Stomach (tissue), 9 donors: ENCODE results near the gene ANKRD33B. TPM values are rescaled to one million over a fixed set of nuclear protein-coding genes. Genes with fewer than 3 reads are reported as not detected.

ENCODE experiments used
- DNase-seq, 2 donors: peaks; one replicate each; pipeline versions ENCODE4 v3.0.0 to v3.0.0-alpha.2; 2013 to 2019
- H3K27ac ChIP-seq, 5 donors: fragments of 200-600 bp in 4 of 5; sonication (generic) in 4 of 5; one replicate each; pipeline ENCODE4 v1.5.1; 2013 to 2019; ENCODE audit warnings: mild to moderate bottlenecking in 1 of 5, moderate library complexity in 1 of 5
- H3K27me3 ChIP-seq, 3 donors: fragments of 200-600 bp; sonication (generic); one replicate each; pipeline ENCODE4 v1.5.1; 2017 to 2019; ENCODE audit warnings: mixed run types in 1 of 3
- H3K36me3 ChIP-seq, 4 donors: fragments of 200-600 bp; sonication (generic); 1 replicate in 3 of 4; 2 replicates in 1 of 4; pipeline ENCODE4 v1.5.1; 2016 to 2019
- H3K4me1 ChIP-seq, 4 donors: fragments of 200-600 bp; sonication (generic); one replicate each; pipeline ENCODE4 v1.5.1; 2016 to 2019
- H3K4me3 ChIP-seq, 4 donors: fragments of 200-600 bp; sonication (generic) in 3 of 4; one replicate each; pipeline ENCODE4 v1.5.1; 2016 to 2019; ENCODE audit warnings: mild to moderate bottlenecking in 1 of 4
- H3K9me3 ChIP-seq, 4 donors: fragments of 200-600 bp; sonication (generic); one replicate each; pipeline ENCODE4 v1.5.1; 2016 to 2019
- CTCF ChIP-seq, 7 experiments: fragments of 450-650 bp in 4 of 7; fragments of 200-600 bp in 3 of 7; sonication (generic) in 3 of 7; IDR thresholded peaks; one replicate each; pipeline ENCODE4 v1.5.1; 2016 to 2019; ENCODE audit warnings: antibody characterized with exemption in 7 of 7, control low read depth in 2 of 7, mild to moderate bottlenecking in 1 of 7
- EP300 ChIP-seq: sonication (generic); formaldehyde crosslinking; IDR thresholded peaks from one replicate; pipeline ENCODE4 v1.6.1; 2017; ENCODE audit warnings: antibody characterized with exemption
- POLR2A ChIP-seq, 4 donors: fragments of 450-650 bp; IDR thresholded peaks; one replicate each; pipeline ENCODE4 v1.6.1; 2016; ENCODE audit warnings: antibody characterized with exemption in 4 of 4, control low read depth in 2 of 4, mild to moderate bottlenecking in 1 of 4, moderate library complexity in 1 of 4
- POLR2AphosphoS5 ChIP-seq, 3 donors: sonication (generic); formaldehyde crosslinking; IDR thresholded peaks; one replicate each; pipeline ENCODE4 v1.6.1; 2016; ENCODE audit warnings: antibody characterized with exemption in 3 of 3
- WGBS, 5 donors: extraction: QIAGEN DNeasy Blood & Tissue Kit in 3 of 5; methylation state at CpG; one replicate each; pipeline versions ENCODE4 v1.1.5 to v1.1.7; 2013 to 2018; 5-methylcytosine and 5-hydroxymethylcytosine counted together
- intact Hi-C: fragments of 100-400 bp; cut with DNase I; formaldehyde crosslinking; loops from one replicate; pipeline ENCODE4 v1.15.1; 2023; ENCODE audit warnings: low total_unique reads
- polyA plus RNA-seq, 3 donors: library from polyadenylated mRNA; stranded (reverse); fragments of 200-250 nt; gene quantifications; one replicate each; pipeline ENCODE4 v1.2.3, GENCODE V29; 2013
- total RNA-seq, 5 donors: library from RNA; depleted of rRNA; stranded (reverse); fragments of >200 nt; gene quantifications; one replicate each; pipeline versions ENCODE4 v1.1.0 to v1.2.3, GENCODE V29; 2014 to 2016
- donor health status: healthy with polysubstance abuse.
- donor health status: Bipolar disorder and iron deficiency.
- donor health status: healthy.

Gene ANKRD33B
- total and polyA plus RNA-seq, 8 donors, result 0.45 to 6.4 (median 1.8) TPM

DNA sequence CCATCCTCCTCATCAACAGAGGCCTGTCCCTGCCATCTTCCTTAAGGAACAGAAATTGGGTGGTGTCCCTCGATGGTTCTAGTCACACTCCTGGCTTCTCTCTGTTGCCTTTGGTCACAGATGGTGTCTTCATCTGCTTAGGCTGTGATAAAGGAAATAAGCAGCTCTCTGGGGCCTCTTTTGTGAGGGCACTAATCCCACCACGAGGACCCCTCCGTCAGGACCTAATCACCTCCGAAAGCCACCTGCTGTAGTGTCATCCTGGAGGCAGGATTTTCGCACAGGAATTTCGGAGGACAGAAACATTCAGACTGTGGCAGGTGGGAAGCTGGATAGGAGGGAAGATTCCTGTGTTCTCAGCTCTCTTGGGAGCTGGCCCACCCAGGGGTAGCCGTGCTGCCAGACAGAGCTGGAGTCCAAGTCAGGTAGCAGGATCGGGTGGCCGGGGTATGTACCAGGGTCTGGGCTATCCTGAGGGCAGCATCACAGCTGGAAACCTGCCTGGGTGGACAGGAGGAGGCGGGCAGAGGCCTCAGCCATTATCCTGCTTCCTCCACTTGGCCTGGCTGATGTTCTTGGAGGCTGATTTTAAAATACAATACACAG is 59.5 kb downstream of the ANKRD33B start:
- Histone ChIP-seq H3K36me3 (no peaks in the 10 kb centered on the region), H3K27me3 (no peaks in the 10 kb centered on the region), H3K4me3 (no peak overlapping the region), H3K9me3 (peaks cover 0 to 8% (median 0%) of the 10 kb centered on the region in 4 donors), H3K4me1 (peaks cover 9 to 30% (median 20%) of the 10 kb centered on the region in 4 donors), H3K27ac (no peak overlapping the region)
- WGBS, 5 donors, result 85 to 92% (median 90%) methylated on average over 10 of the region's 10 CpGs
- DNase-seq, result no peak
- TF ChIP-seq CTCF (IDR thresholded peaks at IDR 0.05) (no peak), POLR2AphosphoS5 (IDR thresholded peaks at IDR 0.05) (no peak), EP300 (no peak)
- intact Hi-C loops, result no loop called here

DNA sequence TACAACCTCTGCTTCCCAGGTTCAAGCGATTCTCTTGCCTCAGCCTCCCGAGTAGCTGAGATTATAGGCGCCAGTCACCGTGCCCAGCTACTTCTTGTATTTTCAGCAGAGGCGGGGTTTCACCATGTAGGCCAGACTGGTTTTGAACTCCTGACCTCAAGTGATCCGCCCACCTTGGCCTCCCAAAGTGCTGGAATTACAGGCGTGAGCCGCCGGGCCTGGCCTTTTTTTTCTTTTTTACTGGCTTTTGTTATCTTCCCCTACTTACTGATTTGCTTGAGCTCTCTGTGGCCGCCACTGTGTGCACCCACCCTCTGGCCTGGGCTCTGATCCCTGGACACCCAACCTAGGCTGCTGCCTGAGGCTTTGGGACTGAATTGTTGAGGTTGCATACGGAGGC is 60.3 kb downstream of the ANKRD33B start:
- intact Hi-C loops, result no loop called here
- H3K27ac ChIP-seq, result no peak overlapping the region

GRCh38 chr5:10624679-10625078 is 60.8 kb downstream of the ANKRD33B start:
- H3K4me1 ChIP-seq, result peaks cover 9 to 30% (median 20%) of the 10 kb centered on the region in 4 donors
- H3K4me3 ChIP-seq, result no peak overlapping the region
- DNase-seq, result no peak
- H3K36me3 ChIP-seq, result no peaks in the 10 kb centered on the region
- H3K27ac ChIP-seq, result no peak overlapping the region
- H3K9me3 ChIP-seq, result peaks cover 0 to 8% (median 0%) of the 10 kb centered on the region in 4 donors
- H3K27me3 ChIP-seq, result no peaks in the 10 kb centered on the region
- TF ChIP-seq POLR2A (IDR thresholded peaks at IDR 0.05), result no peak
- no peak for TF ChIP-seq POLR2AphosphoS5 (IDR thresholded peaks at IDR 0.05)
- TF ChIP-seq CTCF (IDR thresholded peaks at IDR 0.05), result no peak
- TF ChIP-seq EP300, result no peak
- WGBS, 5 donors, result 75 to 89% (median 86%) methylated on average over 6 of the region's 6 CpGs
- intact Hi-C loops, result loop anchor here (5.0 kb wide), 1 partner anchor 177 kb away; no protein-coding TSS in a partner anchor

More for the DNA sequence above, 60.3 kb downstream of the ANKRD33B start:
- 72 to 90% (median 86%) methylated on average over 11 of the region's 11 CpGs for WGBS, 5 donors
- H3K9me3 ChIP-seq, result peaks cover 0 to 8% (median 0%) of the 10 kb centered on the region in 4 donors
- TF ChIP-seq CTCF (IDR thresholded peaks at IDR 0.05) (no peak), POLR2A (IDR thresholded peaks at IDR 0.05) (no peak), POLR2AphosphoS5 (IDR thresholded peaks at IDR 0.05) (no peak), EP300 (no peak)
- peaks cover 9 to 30% (median 20%) of the 10 kb centered on the region in 4 donors for H3K4me1 ChIP-seq
- H3K36me3 ChIP-seq, result no peaks in the 10 kb centered on the region
- H3K4me3 ChIP-seq, result no peak overlapping the region
- H3K27me3 ChIP-seq, result no peaks in the 10 kb centered on the region
- no peak for DNase-seq

- no peak for TF ChIP-seq EP300
- no peak for TF ChIP-seq POLR2A (IDR thresholded peaks at IDR 0.05)
- no peak for TF ChIP-seq POLR2AphosphoS5 (IDR thresholded peaks at IDR 0.05)
- no peak for TF ChIP-seq CTCF (IDR thresholded peaks at IDR 0.05)
- no peak for DNase-seq
- H3K36me3 ChIP-seq, result no peaks in the 10 kb centered on the region
- H3K27ac ChIP-seq, result peak overlapping the region in 3 of 5 donors; percentile 20 to 81 (median 78)
- peaks cover 0 to 6% (median 0%) of the 10 kb centered on the region in 4 donors for H3K9me3 ChIP-seq
- peaks cover 9 to 30% (median 20%) of the 10 kb centered on the region in 4 donors for H3K4me1 ChIP-seq
- intact Hi-C loops, result loop anchor here (5.0 kb wide), 1 partner anchor 179 kb away; no protein-coding TSS in a partner anchor
- WGBS, 5 donors, result 90 to 95% (median 92%) methylated on average over 11 to 15 of the region's 15 CpGs
- no peaks in the 10 kb centered on the region for H3K27me3 ChIP-seq
- H3K4me3 ChIP-seq, result no peak overlapping the region
Observed at GRCh38 chr5:10625700-10626472, 62.0 kb downstream of the ANKRD33B start.
